Dedifferentiated amniotic fluid mesenchymal stem cell (primary cell): ENCODE results near the gene EEF2K.
"Not testable (repeated sequence)": the region's sequence is repeated elsewhere in the genome, so short reads cannot be mapped to it uniquely, and the experiment has no call there.

Experiments used
- DNase-seq: peaks from one replicate; pipeline ENCODE4 v3.0.0-alpha.2; 2016; ENCODE audit errors: extremely low spot score

The EEF2K gene

GRCh38 chr16:22210285-22210684 is 4.2 kb downstream of the EEF2K start:
- no peak for DNase-seq

GRCh38 chr16:22210854-22211253 is 4.8 kb downstream of the EEF2K start:
- DNase-seq: no peak

GRCh38 chr16:22213236-22213635 is 7.2 kb downstream of the EEF2K start:
- no peak for DNase-seq

- no peak for DNase-seq
Observed at GRCh38 chr16:22213801-22214200, 7.7 kb downstream of the EEF2K start.

- DNase-seq: no peak
Observed at GRCh38 chr16:22214402-22214801, 8.3 kb downstream of the EEF2K start.

- no peak for DNase-seq
Observed at GRCh38 chr16:22214889-22215288, 8.8 kb downstream of the EEF2K start.

- DNase-seq: peak; percentile 51
Observed at GRCh38 chr16:22216191-22216831, 10.2 kb downstream of the EEF2K start.

GRCh38 chr16:22216832-22217225 is 10.8 kb downstream of the EEF2K start:
- DNase-seq: not testable (repeated sequence)

GRCh38 chr16:22217890-22218730 is 12.0 kb downstream of the EEF2K start:
- DNase-seq: no peak

- no peak for DNase-seq
Observed at GRCh38 chr16:22219389-22220068, 13.5 kb downstream of the EEF2K start.

- no peak for DNase-seq
Observed at GRCh38 chr16:22220069-22220440, 14.0 kb downstream of the EEF2K start.

GRCh38 chr16:22220714-22221113 is 14.6 kb downstream of the EEF2K start:
- DNase-seq: no peak

GRCh38 chr16:22222006-22222405 is 15.9 kb downstream of the EEF2K start:
- DNase-seq: no peak

GRCh38 chr16:22222998-22223397 is 16.9 kb downstream of the EEF2K start:
- no peak for DNase-seq

GRCh38 chr16:22225060-22225459 is 19.0 kb downstream of the EEF2K start:
- DNase-seq: no peak

- no peak for DNase-seq
Observed at GRCh38 chr16:22229889-22230288, 23.8 kb downstream of the EEF2K start.

GRCh38 chr16:22232277-22233036 is 26.4 kb downstream of the EEF2K start:
- DNase-seq: no peak

- no peak for DNase-seq
Observed at GRCh38 chr16:22233037-22233372, 26.9 kb downstream of the EEF2K start.

- DNase-seq: no peak
Observed at GRCh38 chr16:22235839-22236745, 30.0 kb downstream of the EEF2K start.

- no peak for DNase-seq
Observed at GRCh38 chr16:22239131-22239805, 33.2 kb downstream of the EEF2K start.
